ENCODE results near the gene NHLRC2.

NHLRC2 gene

GRCh38 chr10:113924186-113924585, 69.7 kb downstream of the NHLRC2 start:
- no peak for DNase-seq (ENCODE audit: low read depth)
- TF ChIP-seq CTCF (conservative IDR thresholded peaks at IDR 0.05; ENCODE audit: low read depth, low read length): no peak
- H3K4me3 ChIP-seq (ENCODE audit: low read length): no peak overlapping the region

GRCh38 chr10:113924664-113925063, 70.2 kb downstream of the NHLRC2 start:
- no peak for TF ChIP-seq CTCF (conservative IDR thresholded peaks at IDR 0.05; ENCODE audit: low read depth, low read length)

GRCh38 chr10:113927440-113927839, 73.0 kb downstream of the NHLRC2 start:
- H3K4me3 ChIP-seq (ENCODE audit: low read length): no peak overlapping the region
- DNase-seq (ENCODE audit: low read depth): no peak
- TF ChIP-seq CTCF (conservative IDR thresholded peaks at IDR 0.05; ENCODE audit: low read depth, low read length): no peak

More at GRCh38 chr10:113924664-113925063, 70.2 kb downstream of the NHLRC2 start:
- no peak for DNase-seq (ENCODE audit: low read depth)
- no peak overlapping the region for H3K4me3 ChIP-seq (ENCODE audit: low read length)

GRCh38 chr10:113928830-113929229, 74.4 kb downstream of the NHLRC2 start:
- TF ChIP-seq CTCF (conservative IDR thresholded peaks at IDR 0.05; ENCODE audit: low read depth, low read length): no peak
- no peak for DNase-seq (ENCODE audit: low read depth)
- no peak overlapping the region for H3K4me3 ChIP-seq (ENCODE audit: low read length)

- DNase-seq (ENCODE audit: low read depth): no peak
- no peak for TF ChIP-seq CTCF (conservative IDR thresholded peaks at IDR 0.05; ENCODE audit: low read depth, low read length)
- H3K4me3 ChIP-seq (ENCODE audit: low read length): no peak overlapping the region
These were observed 75.1 kb downstream of the NHLRC2 start for GRCh38 chr10:113929522-113929921.

GRCh38 chr10:113930482-113931057, 76.1 kb downstream of the NHLRC2 start:
- DNase-seq (ENCODE audit: low read depth): no peak
- no peak overlapping the region for H3K4me3 ChIP-seq (ENCODE audit: low read length)
- no peak for TF ChIP-seq CTCF (conservative IDR thresholded peaks at IDR 0.05; ENCODE audit: low read depth, low read length)

- H3K4me3 ChIP-seq (ENCODE audit: low read length): no peak overlapping the region
- no peak for DNase-seq (ENCODE audit: low read depth)
- no peak for TF ChIP-seq CTCF (conservative IDR thresholded peaks at IDR 0.05; ENCODE audit: low read depth, low read length)
These were observed 78.4 kb downstream of the NHLRC2 start for GRCh38 chr10:113932854-113933253.

Data from retinal pigment epithelial cell (primary cell).